ENCODE measurements around the gene USP3.

- TF ChIP-seq, protein P1, sequence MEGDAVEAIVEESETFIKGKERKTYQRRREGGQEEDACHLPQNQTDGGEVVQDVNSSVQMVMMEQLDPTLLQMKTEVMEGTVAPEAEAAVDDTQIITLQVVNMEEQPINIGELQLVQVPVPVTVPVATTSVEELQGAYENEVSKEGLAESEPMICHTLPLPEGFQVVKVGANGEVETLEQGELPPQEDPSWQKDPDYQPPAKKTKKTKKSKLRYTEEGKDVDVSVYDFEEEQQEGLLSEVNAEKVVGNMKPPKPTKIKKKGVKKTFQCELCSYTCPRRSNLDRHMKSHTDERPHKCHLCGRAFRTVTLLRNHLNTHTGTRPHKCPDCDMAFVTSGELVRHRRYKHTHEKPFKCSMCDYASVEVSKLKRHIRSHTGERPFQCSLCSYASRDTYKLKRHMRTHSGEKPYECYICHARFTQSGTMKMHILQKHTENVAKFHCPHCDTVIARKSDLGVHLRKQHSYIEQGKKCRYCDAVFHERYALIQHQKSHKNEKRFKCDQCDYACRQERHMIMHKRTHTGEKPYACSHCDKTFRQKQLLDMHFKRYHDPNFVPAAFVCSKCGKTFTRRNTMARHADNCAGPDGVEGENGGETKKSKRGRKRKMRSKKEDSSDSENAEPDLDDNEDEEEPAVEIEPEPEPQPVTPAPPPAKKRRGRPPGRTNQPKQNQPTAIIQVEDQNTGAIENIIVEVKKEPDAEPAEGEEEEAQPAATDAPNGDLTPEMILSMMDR (IDR thresholded peaks at IDR 0.05), result no peak
- TF ChIP-seq POLR2A (IDR thresholded peaks at IDR 0.05) (no peak), POLR2AphosphoS5 (IDR thresholded peaks at IDR 0.05) (peak; percentile 77)
Measured at GRCh38 chr15:63553388-63553791, 49.0 kb downstream of the USP3 start.
